ENCODE results near the gene GNB1L.

DNA sequence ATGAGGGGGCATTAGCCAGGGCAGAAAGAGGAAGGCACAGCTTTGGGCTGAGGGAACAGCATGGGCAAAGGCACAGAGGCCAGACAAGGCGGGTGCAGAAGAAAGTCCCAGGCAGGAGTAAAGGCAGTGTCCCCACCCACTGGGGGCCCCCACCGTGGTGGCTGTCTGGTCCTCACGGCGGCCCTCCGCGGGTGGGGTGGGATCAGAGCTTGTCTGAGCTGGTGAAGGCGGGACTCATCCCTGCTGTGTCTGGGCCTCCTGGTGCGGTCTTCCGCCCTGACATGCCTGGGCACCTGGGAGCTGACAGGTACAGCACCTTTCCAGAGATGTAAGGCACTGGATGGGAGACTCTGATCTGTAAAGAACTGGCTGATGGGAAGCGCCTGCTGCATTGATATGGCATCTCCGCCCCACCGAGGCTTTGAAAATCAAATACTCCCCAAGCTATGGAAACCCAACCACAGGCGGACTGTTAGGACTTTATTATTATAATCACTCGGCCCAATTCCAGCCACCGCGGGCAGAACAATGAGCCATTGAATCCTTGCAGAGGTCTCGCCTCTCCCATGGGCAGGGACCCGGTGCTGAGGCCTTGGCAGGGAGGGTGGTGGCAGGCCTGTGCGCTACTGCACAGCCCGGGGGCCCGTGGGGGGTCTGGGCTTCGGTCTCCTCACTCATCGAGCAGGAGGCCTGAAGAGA, 14.2 kb upstream of the GNB1L start:
- TF ChIP-seq SNAI2 (CRISPR knock-in tag; IDR thresholded peaks at IDR 0.05) (no peak), TOX (CRISPR knock-in tag; IDR thresholded peaks at IDR 0.05; ENCODE audit: borderline replicate concordance) (no peak), ZNF8 (CRISPR knock-in tag; IDR thresholded peaks at IDR 0.05) (no peak), OSR1 (CRISPR knock-in tag; IDR thresholded peaks at IDR 0.05) (no peak), ARNTL (CRISPR knock-in tag; IDR thresholded peaks at IDR 0.05; ENCODE audit: borderline replicate concordance, low read depth) (no peak), RARB (CRISPR knock-in tag; IDR thresholded peaks at IDR 0.05) (no peak), ZFP30 (CRISPR knock-in tag; IDR thresholded peaks at IDR 0.05) (no peak), CSDC2 (CRISPR knock-in tag; IDR thresholded peaks at IDR 0.05) (no peak), ZFP3 (CRISPR knock-in tag; IDR thresholded peaks at IDR 0.05) (no peak)
- TF ChIP-seq, protein P1, sequence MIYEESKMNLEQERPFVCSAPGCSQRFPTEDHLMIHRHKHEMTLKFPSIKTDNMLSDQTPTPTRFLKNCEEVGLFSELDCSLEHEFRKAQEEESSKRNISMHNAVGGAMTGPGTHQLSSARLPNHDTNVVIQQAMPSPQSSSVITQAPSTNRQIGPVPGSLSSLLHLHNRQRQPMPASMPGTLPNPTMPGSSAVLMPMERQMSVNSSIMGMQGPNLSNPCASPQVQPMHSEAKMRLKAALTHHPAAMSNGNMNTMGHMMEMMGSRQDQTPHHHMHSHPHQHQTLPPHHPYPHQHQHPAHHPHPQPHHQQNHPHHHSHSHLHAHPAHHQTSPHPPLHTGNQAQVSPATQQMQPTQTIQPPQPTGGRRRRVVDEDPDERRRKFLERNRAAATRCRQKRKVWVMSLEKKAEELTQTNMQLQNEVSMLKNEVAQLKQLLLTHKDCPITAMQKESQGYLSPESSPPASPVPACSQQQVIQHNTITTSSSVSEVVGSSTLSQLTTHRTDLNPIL (CRISPR knock-in tag; IDR thresholded peaks at IDR 0.05; ENCODE audit: low read depth) = no peak
- TF ChIP-seq, protein P2, sequence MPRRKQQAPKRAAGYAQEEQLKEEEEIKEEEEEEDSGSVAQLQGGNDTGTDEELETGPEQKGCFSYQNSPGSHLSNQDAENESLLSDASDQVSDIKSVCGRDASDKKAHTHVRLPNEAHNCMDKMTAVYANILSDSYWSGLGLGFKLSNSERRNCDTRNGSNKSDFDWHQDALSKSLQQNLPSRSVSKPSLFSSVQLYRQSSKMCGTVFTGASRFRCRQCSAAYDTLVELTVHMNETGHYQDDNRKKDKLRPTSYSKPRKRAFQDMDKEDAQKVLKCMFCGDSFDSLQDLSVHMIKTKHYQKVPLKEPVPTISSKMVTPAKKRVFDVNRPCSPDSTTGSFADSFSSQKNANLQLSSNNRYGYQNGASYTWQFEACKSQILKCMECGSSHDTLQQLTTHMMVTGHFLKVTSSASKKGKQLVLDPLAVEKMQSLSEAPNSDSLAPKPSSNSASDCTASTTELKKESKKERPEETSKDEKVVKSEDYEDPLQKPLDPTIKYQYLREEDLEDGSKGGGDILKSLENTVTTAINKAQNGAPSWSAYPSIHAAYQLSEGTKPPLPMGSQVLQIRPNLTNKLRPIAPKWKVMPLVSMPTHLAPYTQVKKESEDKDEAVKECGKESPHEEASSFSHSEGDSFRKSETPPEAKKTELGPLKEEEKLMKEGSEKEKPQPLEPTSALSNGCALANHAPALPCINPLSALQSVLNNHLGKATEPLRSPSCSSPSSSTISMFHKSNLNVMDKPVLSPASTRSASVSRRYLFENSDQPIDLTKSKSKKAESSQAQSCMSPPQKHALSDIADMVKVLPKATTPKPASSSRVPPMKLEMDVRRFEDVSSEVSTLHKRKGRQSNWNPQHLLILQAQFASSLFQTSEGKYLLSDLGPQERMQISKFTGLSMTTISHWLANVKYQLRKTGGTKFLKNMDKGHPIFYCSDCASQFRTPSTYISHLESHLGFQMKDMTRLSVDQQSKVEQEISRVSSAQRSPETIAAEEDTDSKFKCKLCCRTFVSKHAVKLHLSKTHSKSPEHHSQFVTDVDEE (CRISPR knock-in tag; IDR thresholded peaks at IDR 0.05) = no peak
- TF ChIP-seq, protein P3, sequence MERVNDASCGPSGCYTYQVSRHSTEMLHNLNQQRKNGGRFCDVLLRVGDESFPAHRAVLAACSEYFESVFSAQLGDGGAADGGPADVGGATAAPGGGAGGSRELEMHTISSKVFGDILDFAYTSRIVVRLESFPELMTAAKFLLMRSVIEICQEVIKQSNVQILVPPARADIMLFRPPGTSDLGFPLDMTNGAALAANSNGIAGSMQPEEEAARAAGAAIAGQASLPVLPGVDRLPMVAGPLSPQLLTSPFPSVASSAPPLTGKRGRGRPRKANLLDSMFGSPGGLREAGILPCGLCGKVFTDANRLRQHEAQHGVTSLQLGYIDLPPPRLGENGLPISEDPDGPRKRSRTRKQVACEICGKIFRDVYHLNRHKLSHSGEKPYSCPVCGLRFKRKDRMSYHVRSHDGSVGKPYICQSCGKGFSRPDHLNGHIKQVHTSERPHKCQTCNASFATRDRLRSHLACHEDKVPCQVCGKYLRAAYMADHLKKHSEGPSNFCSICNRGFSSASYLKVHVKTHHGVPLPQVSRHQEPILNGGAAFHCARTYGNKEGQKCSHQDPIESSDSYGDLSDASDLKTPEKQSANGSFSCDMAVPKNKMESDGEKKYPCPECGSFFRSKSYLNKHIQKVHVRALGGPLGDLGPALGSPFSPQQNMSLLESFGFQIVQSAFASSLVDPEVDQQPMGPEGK (CRISPR knock-in tag; IDR thresholded peaks at IDR 0.05; ENCODE audit: borderline replicate concordance) = no peak

Measured in SK-N-SH treated with all-trans-retinoic acid at 6 μM for 48 hours (cell line).